ENCODE data around the gene MOB4.
"Not testable (repeated sequence)": the region's sequence is repeated elsewhere in the genome, so short reads cannot be mapped to it uniquely, and the experiment has no call there.

Gene MOB4

DNA sequence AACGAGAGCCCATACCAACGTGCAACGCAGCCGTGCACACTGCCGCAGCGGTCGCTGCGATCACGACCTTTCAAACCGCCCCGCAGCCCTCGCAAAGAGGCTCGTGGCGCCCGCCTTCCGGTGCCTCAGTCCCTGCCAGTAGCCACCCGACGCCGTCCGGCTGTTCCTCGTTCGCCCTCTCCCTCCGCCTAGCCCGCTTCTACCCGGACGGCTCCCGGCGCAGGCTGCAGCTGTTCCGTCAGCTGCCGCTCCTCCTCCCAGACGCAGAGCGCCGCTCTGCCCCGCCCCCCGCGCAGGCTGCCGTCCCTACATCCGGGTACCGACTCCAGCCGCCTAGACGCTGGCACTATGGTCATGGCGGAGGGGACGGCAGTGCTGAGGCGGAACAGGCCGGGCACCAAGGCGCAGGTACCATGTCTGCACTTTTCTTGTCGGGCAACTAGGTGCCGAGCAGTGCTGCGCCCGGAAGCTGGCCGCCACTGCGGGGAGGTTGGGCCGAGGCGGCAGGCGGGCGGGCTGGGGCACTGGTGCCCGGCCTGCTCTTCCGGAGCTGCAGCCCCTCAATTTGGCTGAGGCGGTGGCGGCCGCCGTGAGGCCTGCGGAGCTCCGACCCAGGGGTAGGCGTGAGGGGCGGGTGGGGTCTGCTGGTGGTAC is at the start of gene MOB4:
TSS of gene MOB4 (plus strand) at position 328 of the 654 bp plus-strand sequence. CDS start at position 349, 21 bp downstream.
- no peaks in the 10 kb centered on the region; the same call in 1 of the 2 replicates for H3K4me1 ChIP-seq (ENCODE audit: control insufficient read depth, insufficient read depth, low read length)
- H3K9me3 ChIP-seq (ENCODE audit: control insufficient read depth, insufficient read depth, low read length): no peaks in the 10 kb centered on the region
- no peaks in the 10 kb centered on the region for H3K27me3 ChIP-seq (ENCODE audit: control insufficient read depth, insufficient read depth, low read length)
- DNase-seq (ENCODE audit: low read depth, low spot score): peak; percentile 77
- WGBS (ENCODE audit: insufficient coverage, insufficient read length): no CpG with 5 or more reads among the region's 66 CpGs
- no peaks in the 10 kb centered on the region; the same call in 1 of the 2 replicates for H3K36me3 ChIP-seq (ENCODE audit: control insufficient read depth, insufficient read depth, low read length)
- H3K4me3 ChIP-seq (ENCODE audit: low read length): peak within 1 kb of the TSS; percentile 68
- no peak within 1 kb of the TSS for H3K27ac ChIP-seq (ENCODE audit: low read length)

DNA sequence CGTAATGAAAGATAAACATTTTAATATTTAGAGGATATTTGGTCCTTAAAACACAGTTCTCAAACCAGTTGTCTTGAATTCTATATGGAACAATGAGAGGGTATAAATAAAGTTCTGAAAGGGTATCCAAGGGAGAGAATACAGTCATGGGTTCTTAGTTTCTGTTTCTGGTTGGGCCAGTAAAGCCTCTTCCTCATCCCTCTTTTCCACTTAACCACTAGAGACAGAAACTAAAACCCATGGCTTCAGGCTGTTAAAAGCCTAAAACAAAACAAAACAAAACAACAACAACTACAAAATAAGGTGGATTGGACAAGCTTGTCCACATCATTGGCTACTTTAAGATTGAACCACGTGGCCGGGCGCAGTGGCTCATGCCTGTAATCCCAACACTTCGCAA is 43.7 kb upstream of the MOB4 start:
- Histone ChIP-seq H3K4me3 (ENCODE audit: low read length) (no peak overlapping the region), H3K4me1 (ENCODE audit: control insufficient read depth, insufficient read depth, low read length) (no peaks in the 10 kb centered on the region), H3K36me3 (ENCODE audit: control insufficient read depth, insufficient read depth, low read length) (no peaks in the 10 kb centered on the region; the same call in 1 of the 2 replicates), H3K27ac (ENCODE audit: low read length) (no peak overlapping the region), H3K27me3 (ENCODE audit: control insufficient read depth, insufficient read depth, low read length) (no peaks in the 10 kb centered on the region), H3K9me3 (ENCODE audit: control insufficient read depth, insufficient read depth, low read length) (no peaks in the 10 kb centered on the region)
- DNase-seq (ENCODE audit: low read depth, low spot score): no peak
- WGBS (ENCODE audit: insufficient coverage, insufficient read length): no CpG with 5 or more reads among the region's 5 CpGs

DNA sequence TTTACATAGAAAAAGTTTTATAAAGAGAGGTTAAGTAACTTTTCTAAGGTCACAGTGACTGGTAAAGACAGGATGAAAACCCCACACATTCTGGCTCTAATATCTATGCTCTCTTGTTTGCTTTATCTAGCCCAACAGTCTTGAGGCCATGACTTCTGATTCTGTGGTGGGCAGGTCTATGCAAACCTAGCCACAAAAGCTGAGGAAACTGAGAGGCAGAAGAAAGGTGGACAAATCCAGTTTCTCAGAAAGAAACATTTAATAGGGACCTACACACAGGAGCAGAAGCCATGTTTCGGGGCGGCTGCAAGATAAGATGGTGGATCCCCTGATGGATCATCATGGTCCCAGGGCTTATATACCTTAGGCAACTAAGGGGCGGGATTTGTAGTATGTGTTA is 38.1 kb upstream of the MOB4 start:
- Histone ChIP-seq H3K27ac (ENCODE audit: low read length) (no peak overlapping the region), H3K27me3 (ENCODE audit: control insufficient read depth, insufficient read depth, low read length) (no peaks in the 10 kb centered on the region), H3K4me3 (ENCODE audit: low read length) (no peak overlapping the region), H3K9me3 (ENCODE audit: control insufficient read depth, insufficient read depth, low read length) (no peaks in the 10 kb centered on the region), H3K4me1 (ENCODE audit: control insufficient read depth, insufficient read depth, low read length) (no peaks in the 10 kb centered on the region), H3K36me3 (ENCODE audit: control insufficient read depth, insufficient read depth, low read length) (no peaks in the 10 kb centered on the region)
- no peak for DNase-seq (ENCODE audit: low read depth, low spot score)
- no CpG with 5 or more reads among the region's 3 CpGs for WGBS (ENCODE audit: insufficient coverage, insufficient read length)

DNA sequence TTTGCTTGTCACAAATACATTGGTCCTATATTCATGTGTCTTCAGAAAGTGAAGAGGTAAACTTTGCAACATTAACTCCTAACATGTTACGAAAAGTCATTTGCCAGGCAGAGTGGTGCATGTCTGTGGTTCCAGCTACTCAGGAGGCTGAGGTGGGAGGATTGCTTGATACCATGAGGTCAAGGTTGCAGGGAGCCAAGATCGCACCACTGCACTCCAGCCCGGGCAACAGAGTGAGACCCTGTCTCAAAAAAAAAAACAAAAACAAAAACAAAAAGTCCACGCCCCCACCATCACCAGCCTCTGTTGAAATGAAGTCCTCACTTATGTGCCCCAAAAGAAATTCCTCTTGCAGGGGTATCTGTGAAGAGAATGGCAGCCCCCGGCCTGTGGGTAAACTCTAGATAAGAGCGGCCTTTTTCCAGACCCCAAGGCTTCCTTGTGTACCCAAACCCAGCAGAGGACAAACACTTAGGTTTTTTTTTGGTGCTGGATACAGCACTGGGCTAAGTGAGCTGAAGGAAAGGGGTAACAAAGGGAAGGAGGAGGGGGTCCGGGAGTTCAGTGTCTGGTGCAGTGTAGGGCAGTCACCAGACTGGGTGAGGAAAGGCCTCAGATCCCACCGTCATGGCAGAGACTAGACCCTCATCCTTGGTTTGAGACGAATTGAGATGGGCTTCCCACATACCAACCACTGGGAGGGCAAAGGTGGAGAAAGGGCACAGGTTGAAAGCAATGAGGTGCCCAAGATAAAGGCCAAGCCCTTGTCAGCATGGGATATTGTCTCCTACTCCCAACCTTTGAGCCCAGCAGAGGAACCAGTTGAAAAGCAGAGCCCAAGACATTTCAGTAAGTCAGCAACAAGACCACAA is 35.5 kb upstream of the MOB4 start:
- no peak overlapping the region for H3K4me3 ChIP-seq (ENCODE audit: low read length)
- no peaks in the 10 kb centered on the region for H3K36me3 ChIP-seq (ENCODE audit: control insufficient read depth, insufficient read depth, low read length)
- DNase-seq (ENCODE audit: low read depth, low spot score): no peak
- no peaks in the 10 kb centered on the region for H3K4me1 ChIP-seq (ENCODE audit: control insufficient read depth, insufficient read depth, low read length)
- no peaks in the 10 kb centered on the region for H3K9me3 ChIP-seq (ENCODE audit: control insufficient read depth, insufficient read depth, low read length)
- H3K27ac ChIP-seq (ENCODE audit: low read length): no peak overlapping the region
- no CpG with 5 or more reads among the region's 9 CpGs for WGBS (ENCODE audit: insufficient coverage, insufficient read length)
- no peaks in the 10 kb centered on the region for H3K27me3 ChIP-seq (ENCODE audit: control insufficient read depth, insufficient read depth, low read length)

DNA sequence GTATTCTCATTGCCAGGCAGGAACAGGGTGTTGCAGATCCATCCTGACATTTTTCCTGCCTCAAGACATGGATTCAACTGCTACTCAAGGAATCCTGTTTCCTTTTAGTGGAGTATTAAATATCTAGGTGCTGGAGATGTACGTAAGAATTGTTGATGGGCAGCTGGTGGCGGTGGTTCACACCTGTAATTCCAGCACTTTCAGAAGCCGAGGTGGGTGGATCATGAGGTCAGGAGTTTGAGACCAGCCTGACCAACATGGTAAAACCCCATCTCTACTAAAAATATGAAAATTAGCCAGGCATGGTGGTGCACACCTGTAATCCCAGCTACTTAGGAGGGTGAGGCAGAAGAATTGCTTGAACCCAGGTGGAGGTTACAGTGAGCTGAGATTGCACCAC is 31.6 kb upstream of the MOB4 start:
- not testable (repeated sequence) for H3K9me3 ChIP-seq (ENCODE audit: control insufficient read depth, insufficient read depth, low read length); H3K27me3 ChIP-seq (ENCODE audit: control insufficient read depth, insufficient read depth, low read length); DNase-seq (ENCODE audit: low read depth, low spot score); H3K4me3 ChIP-seq (ENCODE audit: low read length); H3K4me1 ChIP-seq (ENCODE audit: control insufficient read depth, insufficient read depth, low read length); H3K27ac ChIP-seq (ENCODE audit: low read length)
- WGBS (ENCODE audit: insufficient coverage, insufficient read length): no CpG with 5 or more reads among the region's 3 CpGs
- H3K36me3 ChIP-seq (ENCODE audit: control insufficient read depth, insufficient read depth, low read length): peaks cover 17% of the 10 kb centered on the region

DNA sequence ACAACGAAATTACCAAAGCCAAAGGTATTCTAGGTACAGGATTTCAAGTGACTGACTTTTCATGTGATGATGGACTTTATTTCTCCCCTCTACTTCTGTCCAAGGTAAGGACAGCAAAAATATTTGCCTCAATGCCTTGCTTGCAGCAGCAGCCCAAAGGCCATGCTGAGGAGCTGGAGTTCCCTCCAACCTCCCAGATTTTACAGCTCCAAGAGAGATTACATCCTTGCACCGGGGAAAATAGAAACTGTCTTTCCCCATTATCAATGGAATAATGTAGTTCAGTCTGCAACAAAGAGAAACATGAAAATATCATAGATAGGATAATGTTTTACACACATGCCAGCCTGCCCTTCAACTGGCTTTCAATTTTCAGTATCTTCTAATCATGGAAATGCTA is 29.7 kb upstream of the MOB4 start:
- Histone ChIP-seq H3K4me1 (ENCODE audit: control insufficient read depth, insufficient read depth, low read length) (no peaks in the 10 kb centered on the region), H3K9me3 (ENCODE audit: control insufficient read depth, insufficient read depth, low read length) (no peaks in the 10 kb centered on the region), H3K36me3 (ENCODE audit: control insufficient read depth, insufficient read depth, low read length) (peaks cover 21% of the 10 kb centered on the region), H3K27me3 (ENCODE audit: control insufficient read depth, insufficient read depth, low read length) (no peaks in the 10 kb centered on the region), H3K27ac (ENCODE audit: low read length) (no peak overlapping the region), H3K4me3 (ENCODE audit: low read length) (no peak overlapping the region)
- no CpG with 5 or more reads among the region's 2 CpGs for WGBS (ENCODE audit: insufficient coverage, insufficient read length)
- DNase-seq (ENCODE audit: low read depth, low spot score): no peak

DNA sequence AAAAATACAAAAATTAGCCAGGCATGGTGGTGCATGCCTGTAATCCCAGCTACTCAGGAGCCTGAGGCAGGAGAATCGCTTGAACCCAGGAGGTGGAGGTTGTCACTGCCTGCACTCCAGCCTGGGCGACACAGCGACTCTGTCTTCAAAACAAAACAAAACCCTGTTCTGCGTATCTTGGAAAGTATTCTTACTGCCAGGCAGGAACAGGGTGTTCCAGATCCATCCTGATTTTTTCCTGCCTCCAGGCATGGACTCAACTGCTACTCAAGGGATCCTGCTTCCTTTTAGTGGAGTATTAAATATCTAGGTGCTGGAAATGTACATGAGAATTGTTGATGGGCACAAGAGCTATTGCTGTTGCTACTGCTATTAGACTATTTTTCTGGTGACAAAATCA is 28.5 kb upstream of the MOB4 start:
- WGBS (ENCODE audit: insufficient coverage, insufficient read length): no CpG with 5 or more reads among the region's 4 CpGs

DNA sequence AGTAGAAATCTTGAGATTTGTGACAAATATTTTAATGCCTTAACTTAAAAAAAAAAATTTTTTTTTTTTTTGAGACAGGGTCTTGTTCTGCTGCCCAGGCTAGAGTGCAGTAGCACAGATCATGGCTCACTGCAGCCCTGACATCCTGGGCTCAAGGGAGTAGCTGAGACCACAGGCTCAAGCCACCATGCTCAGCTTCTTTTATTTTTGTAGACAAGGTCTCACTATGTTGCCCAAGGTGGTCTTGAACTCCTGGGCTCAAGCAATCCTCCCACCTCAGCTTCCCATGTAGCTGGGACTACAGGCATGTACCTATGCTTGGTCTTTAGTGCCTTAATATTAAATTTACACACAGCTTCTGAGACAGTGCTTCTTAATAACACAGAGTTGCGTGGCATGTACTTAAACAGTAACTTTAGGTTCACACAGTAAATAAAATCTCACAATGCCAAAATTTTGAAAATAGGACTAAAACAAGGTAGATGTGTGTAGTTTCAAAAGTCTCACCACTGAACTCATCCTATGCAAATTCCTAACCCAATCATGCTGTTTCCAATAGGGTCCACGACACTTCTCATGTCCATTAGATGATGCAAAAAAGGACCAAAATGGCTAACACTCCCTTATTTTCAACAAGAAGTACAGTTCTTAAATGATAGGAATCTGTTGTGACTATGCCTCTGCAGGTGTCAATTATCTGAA is 20.3 kb upstream of the MOB4 start:
- Histone ChIP-seq H3K27ac (ENCODE audit: low read length) (no peak overlapping the region), H3K4me3 (ENCODE audit: low read length) (no peak overlapping the region), H3K36me3 (ENCODE audit: control insufficient read depth, insufficient read depth, low read length) (peaks cover 19% of the 10 kb centered on the region), H3K27me3 (ENCODE audit: control insufficient read depth, insufficient read depth, low read length) (no peaks in the 10 kb centered on the region), H3K9me3 (ENCODE audit: control insufficient read depth, insufficient read depth, low read length) (no peaks in the 10 kb centered on the region), H3K4me1 (ENCODE audit: control insufficient read depth, insufficient read depth, low read length) (0 out of 2 replicates have a peak, but pooled peaks cover 1% of the 10 kb centered on the region)
- no CpG with 5 or more reads among the region's 2 CpGs for WGBS (ENCODE audit: insufficient coverage, insufficient read length)
- DNase-seq (ENCODE audit: low read depth, low spot score): no peak

More for the DNA sequence above, 28.5 kb upstream of the MOB4 start:
- H3K9me3 ChIP-seq (ENCODE audit: control insufficient read depth, insufficient read depth, low read length): no peaks in the 10 kb centered on the region
- H3K36me3 ChIP-seq (ENCODE audit: control insufficient read depth, insufficient read depth, low read length): peaks cover 31% of the 10 kb centered on the region
- DNase-seq (ENCODE audit: low read depth, low spot score): no peak
- H3K4me3 ChIP-seq (ENCODE audit: low read length): no peak overlapping the region
- no peaks in the 10 kb centered on the region for H3K4me1 ChIP-seq (ENCODE audit: control insufficient read depth, insufficient read depth, low read length)
- H3K27me3 ChIP-seq (ENCODE audit: control insufficient read depth, insufficient read depth, low read length): no peaks in the 10 kb centered on the region
- H3K27ac ChIP-seq (ENCODE audit: low read length): no peak overlapping the region

DNA sequence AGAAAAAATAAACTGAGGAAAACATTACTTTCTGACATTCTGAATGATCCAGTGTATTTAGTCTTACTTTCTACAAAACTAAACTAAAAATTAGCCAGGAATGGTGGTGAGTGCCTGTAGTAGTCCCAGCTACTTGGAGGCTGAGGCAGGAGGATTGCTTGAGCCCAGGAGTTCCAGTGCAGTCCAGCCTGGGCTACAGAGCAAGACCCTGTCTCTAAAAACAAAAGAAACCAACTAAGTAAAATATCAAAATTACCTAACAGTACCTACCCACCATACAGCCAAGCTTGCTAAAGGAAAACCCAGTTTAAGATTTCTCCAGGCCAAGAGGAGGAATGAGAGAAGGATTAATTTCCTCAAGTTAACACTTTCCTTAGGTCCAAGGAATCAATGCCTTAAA is 19.2 kb upstream of the MOB4 start:
- Histone ChIP-seq H3K36me3 (ENCODE audit: control insufficient read depth, insufficient read depth, low read length) (peaks cover 15% of the 10 kb centered on the region), H3K27me3 (ENCODE audit: control insufficient read depth, insufficient read depth, low read length) (no peaks in the 10 kb centered on the region), H3K27ac (ENCODE audit: low read length) (no peak overlapping the region), H3K4me3 (ENCODE audit: low read length) (no peak overlapping the region; the same call in 1 of the 2 replicates), H3K9me3 (ENCODE audit: control insufficient read depth, insufficient read depth, low read length) (no peaks in the 10 kb centered on the region), H3K4me1 (ENCODE audit: control insufficient read depth, insufficient read depth, low read length) (0 out of 2 replicates have a peak, but pooled peaks cover 1% of the 10 kb centered on the region)
- no peak for DNase-seq (ENCODE audit: low read depth, low spot score)

DNA sequence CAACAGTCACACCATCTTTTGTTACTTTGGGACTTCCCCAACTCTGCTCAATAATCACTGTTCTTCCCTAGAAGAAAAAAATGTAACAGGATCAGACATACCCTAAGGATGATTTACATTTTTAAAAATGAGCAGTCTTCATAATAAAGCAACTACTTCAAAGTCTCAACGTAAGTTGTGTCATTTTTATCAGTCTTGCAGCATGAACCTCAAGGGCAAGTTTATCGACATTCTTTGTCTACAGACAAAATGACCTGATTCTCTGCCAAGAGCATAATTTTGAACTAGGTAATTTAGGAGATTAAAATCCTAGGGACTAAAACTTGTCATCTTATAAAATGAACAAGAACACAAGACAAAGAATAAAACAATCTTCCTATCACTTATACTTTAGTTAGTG is 18.5 kb upstream of the MOB4 start:
- 0 out of 2 replicates have a peak, but pooled peaks cover 1% of the 10 kb centered on the region for H3K4me1 ChIP-seq (ENCODE audit: control insufficient read depth, insufficient read depth, low read length)
- no peak for DNase-seq (ENCODE audit: low read depth, low spot score)
- H3K27ac ChIP-seq (ENCODE audit: low read length): no peak overlapping the region
- H3K4me3 ChIP-seq (ENCODE audit: low read length): no peak overlapping the region; the same call in 1 of the 2 replicates
- H3K9me3 ChIP-seq (ENCODE audit: control insufficient read depth, insufficient read depth, low read length): no peaks in the 10 kb centered on the region
- WGBS (ENCODE audit: insufficient coverage, insufficient read length): no CpG with 5 or more reads among the region's 2 CpGs
- H3K36me3 ChIP-seq (ENCODE audit: control insufficient read depth, insufficient read depth, low read length): peaks cover 9% of the 10 kb centered on the region; the same call in 1 of the 2 replicates
- no peaks in the 10 kb centered on the region for H3K27me3 ChIP-seq (ENCODE audit: control insufficient read depth, insufficient read depth, low read length)
